ENCODE measurements around the gene ROR1. TPM values are rescaled to one million over a fixed set of nuclear protein-coding genes. Genes with fewer than 3 reads are reported as not detected.
"Not testable (repeated sequence)": the region's sequence is repeated elsewhere in the genome, so short reads cannot be mapped to it uniquely, and the experiment has no call there.

ROR1 gene
- total RNA-seq, 6 donors from 2014 or later, result 19.7 to 39.8 (median 28.5) TPM

DNA sequence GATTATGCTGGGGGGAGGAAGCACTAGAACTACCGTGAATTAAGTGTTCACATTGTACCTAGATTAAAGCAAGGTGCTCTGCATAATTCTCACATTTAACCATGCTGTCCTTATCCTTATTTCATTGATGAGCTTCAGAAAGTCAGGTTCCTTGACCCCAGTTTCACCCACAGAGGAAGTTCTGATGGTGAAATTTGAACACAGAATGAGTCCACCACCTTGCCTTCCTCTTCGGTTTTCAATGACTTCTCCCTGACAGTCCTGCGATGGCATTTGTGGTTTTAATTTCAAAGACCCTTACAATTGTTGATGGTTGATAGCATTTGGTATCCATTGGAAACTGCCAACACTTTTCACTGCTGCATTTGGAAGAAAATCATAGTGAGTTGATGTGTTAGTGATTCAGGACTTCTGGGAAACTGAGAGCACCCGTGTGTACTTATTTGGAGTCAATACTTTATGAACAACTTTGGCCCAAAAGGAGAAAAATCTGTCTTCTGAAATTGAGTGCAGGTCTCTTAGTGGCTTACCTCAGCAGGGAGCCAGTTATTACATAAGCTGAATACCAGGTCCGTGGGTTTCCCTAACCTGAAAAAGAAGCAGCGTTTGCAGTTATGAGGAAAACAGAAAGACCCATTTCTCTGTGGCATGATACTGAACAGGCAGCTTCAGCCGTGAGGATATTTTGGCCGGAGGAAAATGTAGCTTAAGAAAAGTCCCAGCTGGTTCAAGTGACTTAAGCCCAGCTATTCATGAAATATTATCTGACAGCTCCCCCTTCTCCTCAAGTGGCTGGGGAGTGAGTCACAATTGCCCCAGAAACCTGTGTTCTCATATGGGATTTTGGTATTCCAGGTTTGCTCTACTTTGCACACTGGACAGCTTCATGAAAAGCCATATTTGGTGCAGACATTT is 47.5 kb downstream of the ROR1 start:
- H3K27me3 ChIP-seq, result no peaks in the 10 kb centered on the region
- 37 to 48% methylated on average over 8 of the region's 8 CpGs for WGBS, 2 donors
- H3K36me3 ChIP-seq, result no peaks in the 10 kb centered on the region
- peaks cover 0 to 12% (median 4%) of the 10 kb centered on the region in 4 donors for H3K4me1 ChIP-seq
- DNase-seq (peak in 1 of 2 donors; percentile 29), ATAC-seq (ENCODE audit: low FRiP score in 2 of 2) (no peak)
- peak overlapping the region in 1 of 4 donors; percentile 14 for H3K27ac ChIP-seq
- H3K9me3 ChIP-seq, result no peaks in the 10 kb centered on the region
- no peak overlapping the region for H3K4me3 ChIP-seq
- no peak for TF ChIP-seq EP300 (IDR thresholded peaks at IDR 0.05)
- TF ChIP-seq, protein P1, sequence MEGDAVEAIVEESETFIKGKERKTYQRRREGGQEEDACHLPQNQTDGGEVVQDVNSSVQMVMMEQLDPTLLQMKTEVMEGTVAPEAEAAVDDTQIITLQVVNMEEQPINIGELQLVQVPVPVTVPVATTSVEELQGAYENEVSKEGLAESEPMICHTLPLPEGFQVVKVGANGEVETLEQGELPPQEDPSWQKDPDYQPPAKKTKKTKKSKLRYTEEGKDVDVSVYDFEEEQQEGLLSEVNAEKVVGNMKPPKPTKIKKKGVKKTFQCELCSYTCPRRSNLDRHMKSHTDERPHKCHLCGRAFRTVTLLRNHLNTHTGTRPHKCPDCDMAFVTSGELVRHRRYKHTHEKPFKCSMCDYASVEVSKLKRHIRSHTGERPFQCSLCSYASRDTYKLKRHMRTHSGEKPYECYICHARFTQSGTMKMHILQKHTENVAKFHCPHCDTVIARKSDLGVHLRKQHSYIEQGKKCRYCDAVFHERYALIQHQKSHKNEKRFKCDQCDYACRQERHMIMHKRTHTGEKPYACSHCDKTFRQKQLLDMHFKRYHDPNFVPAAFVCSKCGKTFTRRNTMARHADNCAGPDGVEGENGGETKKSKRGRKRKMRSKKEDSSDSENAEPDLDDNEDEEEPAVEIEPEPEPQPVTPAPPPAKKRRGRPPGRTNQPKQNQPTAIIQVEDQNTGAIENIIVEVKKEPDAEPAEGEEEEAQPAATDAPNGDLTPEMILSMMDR (IDR thresholded peaks at IDR 0.05), result no peak
- no peak for TF ChIP-seq POLR2AphosphoS5 (IDR thresholded peaks at IDR 0.05)
- TF ChIP-seq POLR2A (IDR thresholded peaks at IDR 0.05), result no peak

DNA sequence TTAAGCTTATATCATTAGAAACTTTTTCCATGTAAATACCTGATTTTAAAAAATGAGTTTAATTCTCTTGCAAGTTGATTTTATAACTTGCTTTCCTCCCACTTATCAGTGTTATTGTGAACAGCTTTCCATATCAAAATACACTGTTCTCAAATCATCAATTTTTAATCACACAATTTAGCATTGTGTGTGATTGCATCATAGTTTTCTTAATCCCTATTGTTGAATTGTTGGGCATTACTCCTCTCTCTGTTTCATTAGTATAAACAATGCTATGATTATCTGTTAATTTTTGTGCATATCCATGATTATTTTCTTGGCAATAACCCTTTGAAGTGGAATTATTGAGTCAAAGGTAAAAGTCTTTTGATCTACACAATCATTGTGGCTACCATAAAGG is 48.7 kb downstream of the ROR1 start:
- no peaks in the 10 kb centered on the region for H3K27me3 ChIP-seq
- TF ChIP-seq, protein P1 (IDR thresholded peaks at IDR 0.05), result no peak
- TF ChIP-seq POLR2A (IDR thresholded peaks at IDR 0.05) (no peak), EP300 (IDR thresholded peaks at IDR 0.05) (no peak), POLR2AphosphoS5 (IDR thresholded peaks at IDR 0.05) (no peak)
- no peaks in the 10 kb centered on the region for H3K36me3 ChIP-seq
- H3K9me3 ChIP-seq, result no peaks in the 10 kb centered on the region
- DNase-seq (no peak), ATAC-seq (ENCODE audit: low FRiP score in 2 of 2) (no peak)
- H3K4me3 ChIP-seq, result no peak overlapping the region
- H3K4me1 ChIP-seq, result peaks cover 0 to 9% (median 3%) of the 10 kb centered on the region in 4 donors
- H3K27ac ChIP-seq, result no peak overlapping the region

DNA sequence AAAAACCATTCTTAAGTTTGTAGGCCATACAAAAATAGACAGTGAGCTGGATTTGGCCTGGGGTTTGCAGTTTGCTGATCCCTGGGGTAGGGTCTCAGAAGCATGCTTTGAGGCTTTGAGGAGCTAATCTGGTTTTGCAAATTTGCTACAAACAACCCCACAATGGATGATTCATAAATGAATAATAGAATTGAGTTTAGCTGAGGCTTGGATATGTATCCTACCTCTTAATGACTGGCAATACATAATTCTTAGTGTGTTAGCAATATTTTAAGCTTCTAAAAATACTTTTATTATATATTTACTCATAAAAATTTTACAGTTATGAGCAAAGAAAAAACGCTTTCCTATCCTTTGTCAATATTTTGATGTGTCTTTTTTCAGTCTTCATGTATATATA is 50.6 kb downstream of the ROR1 start:
- Histone ChIP-seq H3K4me3 (no peak overlapping the region), H3K36me3 (no peaks in the 10 kb centered on the region), H3K4me1 (peaks cover 0 to 10% (median 4%) of the 10 kb centered on the region in 4 donors), H3K27ac (no peak overlapping the region), H3K27me3 (no peaks in the 10 kb centered on the region), H3K9me3 (no peaks in the 10 kb centered on the region)
- DNase-seq, result no peak
- WGBS, 2 donors, result 70 to 74% methylated on average over 1 of the region's 1 CpG
- no peak for ATAC-seq (ENCODE audit: low FRiP score in 2 of 2)
- TF ChIP-seq EP300 (IDR thresholded peaks at IDR 0.05) (no peak), POLR2A (IDR thresholded peaks at IDR 0.05) (no peak), POLR2AphosphoS5 (IDR thresholded peaks at IDR 0.05) (no peak)
- TF ChIP-seq, protein P1 (IDR thresholded peaks at IDR 0.05), result no peak

DNA sequence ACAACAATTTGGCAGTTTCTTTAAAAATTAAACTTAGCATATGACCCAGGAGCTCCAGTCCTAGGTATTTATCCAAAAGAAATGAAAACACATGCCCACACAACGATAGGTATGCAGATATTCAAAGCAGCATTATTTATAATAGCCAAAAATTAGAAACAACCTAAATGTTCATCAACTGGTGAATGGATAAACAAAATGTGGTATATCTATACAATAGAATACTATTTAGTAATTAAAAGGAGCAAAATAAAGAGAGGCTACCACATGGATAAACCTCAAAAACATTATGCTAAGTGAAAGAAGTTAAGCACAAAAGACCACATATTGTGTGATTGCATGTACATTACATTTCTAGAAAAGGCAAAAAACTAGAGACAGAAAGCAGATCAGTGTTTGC is 51.3 kb downstream of the ROR1 start:
- no peaks in the 10 kb centered on the region for H3K36me3 ChIP-seq
- H3K9me3 ChIP-seq, result no peaks in the 10 kb centered on the region
- 81 to 84% methylated on average over 1 of the region's 1 CpG for WGBS, 2 donors
- H3K27me3 ChIP-seq, result no peaks in the 10 kb centered on the region
- H3K4me1 ChIP-seq, result peaks cover 0 to 15% (median 4%) of the 10 kb centered on the region in 4 donors
- H3K4me3 ChIP-seq, result no peak overlapping the region
- ATAC-seq (ENCODE audit: low FRiP score in 2 of 2) (no peak), DNase-seq (no peak)
- TF ChIP-seq, protein P1 (IDR thresholded peaks at IDR 0.05), result no peak
- TF ChIP-seq EP300 (IDR thresholded peaks at IDR 0.05) (no peak), POLR2AphosphoS5 (IDR thresholded peaks at IDR 0.05) (no peak), POLR2A (IDR thresholded peaks at IDR 0.05) (no peak)
- no peak overlapping the region for H3K27ac ChIP-seq

DNA sequence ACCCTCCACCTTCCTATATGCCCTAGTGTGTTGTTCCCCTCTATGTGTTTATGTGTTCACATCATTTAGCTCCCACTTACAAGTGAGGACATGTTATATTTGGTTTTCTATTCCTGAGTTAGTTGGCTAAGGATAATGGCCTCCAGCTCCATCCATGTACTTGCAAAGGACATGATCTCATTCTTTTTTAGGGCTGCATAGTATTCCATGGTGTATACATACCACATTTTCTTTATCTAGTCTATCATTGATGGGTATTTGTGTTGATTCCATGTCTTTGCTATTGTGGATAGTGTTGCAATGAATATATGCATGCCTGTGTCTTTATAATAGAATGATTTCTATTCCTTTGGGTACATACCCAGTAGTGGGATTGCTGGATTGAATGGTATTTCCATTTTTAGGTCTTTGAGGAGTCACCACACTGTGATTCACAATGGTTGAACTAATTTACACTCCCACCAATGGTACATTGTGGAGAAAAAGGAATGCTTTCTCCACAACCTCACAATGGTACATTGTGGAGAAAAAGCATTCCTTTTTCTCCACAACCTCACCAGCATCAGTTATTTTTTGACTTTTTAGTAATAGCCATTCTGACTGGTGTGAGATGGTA is 52.5 kb downstream of the ROR1 start:
- H3K36me3 ChIP-seq; H3K27me3 ChIP-seq; H3K27ac ChIP-seq; H3K4me3 ChIP-seq; DNase-seq; H3K9me3 ChIP-seq; ATAC-seq (ENCODE audit: low FRiP score in 2 of 2): not testable (repeated sequence)
- H3K4me1 ChIP-seq, result peaks cover 0 to 14% (median 2%) of the 10 kb centered on the region in 4 donors
